T-helper 1 cell (primary cell): ENCODE results near the gene RBBP6.

Source experiments
- DNase-seq, 5 donors: peaks; one replicate each; pipeline ENCODE4 v3.0.0-alpha.2; 2012 to 2020

Gene RBBP6

GRCh38 chr16:24524855-24525677 lies 14.3 kb upstream of the RBBP6 start:
- no peak for DNase-seq

GRCh38 chr16:24525970-24526559 lies 13.3 kb upstream of the RBBP6 start:
- no peak for DNase-seq

- DNase-seq = no peak
These were observed 12.5 kb upstream of the RBBP6 start for GRCh38 chr16:24526701-24527495.

GRCh38 chr16:24531166-24531565 lies 8.2 kb upstream of the RBBP6 start:
- no peak for DNase-seq

GRCh38 chr16:24534620-24535019 lies 4.7 kb upstream of the RBBP6 start:
- DNase-seq = no peak

GRCh38 chr16:24535827-24536226 lies 3.5 kb upstream of the RBBP6 start:
- DNase-seq = no peak

- no peak for DNase-seq
These were observed 2.7 kb upstream of the RBBP6 start for GRCh38 chr16:24536671-24537070.

GRCh38 chr16:24537474-24538337 lies 1.7 kb upstream of the RBBP6 start:
- DNase-seq = peak in 1 of 5 donors; percentile 7

- no peak for DNase-seq
These were observed 541 bp upstream of the RBBP6 start for GRCh38 chr16:24538756-24539294.

- peak in 4 of 5 donors; percentile 28 to 66 (median 48) for DNase-seq
These were observed 660 bp downstream of the RBBP6 start for GRCh38 chr16:24539850-24540601.

- peak in 2 of 5 donors; percentile 19 to 36 for DNase-seq
These were observed 1.3 kb downstream of the RBBP6 start for GRCh38 chr16:24540602-24541210.

- DNase-seq = peak in 1 of 5 donors; percentile 23
These were observed 2.0 kb downstream of the RBBP6 start for GRCh38 chr16:24541233-24541933.

- no peak for DNase-seq
These were observed 4.6 kb downstream of the RBBP6 start for GRCh38 chr16:24543949-24544348.

- no peak for DNase-seq
These were observed 5.3 kb downstream of the RBBP6 start for GRCh38 chr16:24544640-24545039.

GRCh38 chr16:24550295-24550694 lies 10.9 kb downstream of the RBBP6 start:
- DNase-seq = no peak

- DNase-seq = no peak
These were observed 13.4 kb downstream of the RBBP6 start for GRCh38 chr16:24552705-24553246.

- no peak for DNase-seq
These were observed 14.6 kb downstream of the RBBP6 start for GRCh38 chr16:24553983-24554382.

GRCh38 chr16:24555346-24555872 lies 16.0 kb downstream of the RBBP6 start:
- no peak for DNase-seq

- no peak for DNase-seq
These were observed 23.4 kb downstream of the RBBP6 start for GRCh38 chr16:24562811-24563210.

- DNase-seq = no peak
These were observed 29.0 kb downstream of the RBBP6 start for GRCh38 chr16:24568392-24568791.
